RWPE2 (cell line): Measurements from ENCODE around the gene CDC16.

Source experiments
- ATAC-seq: fragments of 200-7000 bp; cut with Tn5 transposase; 3 replicates; pipeline ENCODE4 v1.9.1; 2021; ENCODE audit warnings: low read depth
- DNase-seq: peaks from one replicate; pipeline ENCODE4 v3.0.0-alpha.2; 2020; ENCODE audit warnings: low spot score
- H3K27ac ChIP-seq: fragments of 450-650 bp; 2 replicates; pipeline ENCODE4 v1.5.1; 2017; ENCODE audit warnings: mild to moderate bottlenecking; ENCODE audit not compliant: poor library complexity, severe bottlenecking
- H3K27me3 ChIP-seq: fragments of 250-450 bp; sonication (Bioruptor Pico); 2 replicates; pipeline ENCODE4 v1.5.1; 2021; ENCODE audit warnings: mild to moderate bottlenecking, moderate library complexity; ENCODE audit not compliant: insufficient read depth, poor library complexity, severe bottlenecking
- H3K36me3 ChIP-seq: fragments of 250-450 bp; sonication (Bioruptor Pico); 2 replicates; pipeline ENCODE4 v1.5.1; 2020; ENCODE audit warnings: low read depth, mild to moderate bottlenecking, moderate library complexity
- H3K4me1 ChIP-seq: fragments of 250-450 bp; sonication (Bioruptor Pico); 2 replicates; pipeline ENCODE4 v1.5.1; 2021; ENCODE audit warnings: mild to moderate bottlenecking, moderate library complexity; ENCODE audit not compliant: insufficient read depth, poor library complexity, severe bottlenecking
- H3K4me3 ChIP-seq: fragments of 250-450 bp; sonication (Bioruptor Pico); 2 replicates; pipeline ENCODE4 v1.5.1; 2021; ENCODE audit warnings: mild to moderate bottlenecking, moderate library complexity; ENCODE audit not compliant: severe bottlenecking
- H3K9me3 ChIP-seq: fragments of 250-450 bp; sonication (Bioruptor Pico); 2 replicates; pipeline ENCODE4 v1.5.1; 2021; ENCODE audit warnings: mild to moderate bottlenecking, moderate library complexity; ENCODE audit not compliant: severe bottlenecking
- CTCF ChIP-seq: fragments of 450-650 bp; IDR thresholded peaks from one replicate; pipeline ENCODE4 v1.5.1; 2017; ENCODE audit warnings: mild to moderate bottlenecking, moderate library complexity; ENCODE audit not compliant: poor library complexity, severe bottlenecking

Gene CDC16

GRCh38 chr13:114298866-114299265, 64.2 kb downstream of the CDC16 start:
- Histone ChIP-seq H3K9me3 (no peaks in the 10 kb centered on the region), H3K4me3 (no peak overlapping the region), H3K36me3 (peaks cover 30% of the 10 kb centered on the region), H3K4me1 (no peaks in the 10 kb centered on the region), H3K27me3 (no peaks in the 10 kb centered on the region), H3K27ac (no peak overlapping the region)
- TF ChIP-seq CTCF, result no peak
- ATAC-seq (no peak), DNase-seq (no peak)

GRCh38 chr13:114299604-114300305, 65.1 kb downstream of the CDC16 start:
- H3K36me3 ChIP-seq, result peaks cover 35% of the 10 kb centered on the region

GRCh38 chr13:114303700-114304327, 69.1 kb downstream of the CDC16 start:
- no peaks in the 10 kb centered on the region for H3K4me1 ChIP-seq
- H3K4me3 ChIP-seq, result no peak overlapping the region
- H3K36me3 ChIP-seq, result peaks cover 37% of the 10 kb centered on the region
- no peaks in the 10 kb centered on the region for H3K27me3 ChIP-seq
- DNase-seq (no peak), ATAC-seq (no peak)
- no peak overlapping the region for H3K27ac ChIP-seq
- H3K9me3 ChIP-seq, result no peaks in the 10 kb centered on the region
- TF ChIP-seq CTCF, result no peak

More at GRCh38 chr13:114299604-114300305, 65.1 kb downstream of the CDC16 start:
- no peak for TF ChIP-seq CTCF
- H3K27me3 ChIP-seq, result no peaks in the 10 kb centered on the region
- H3K27ac ChIP-seq, result no peak overlapping the region
- ATAC-seq (no peak), DNase-seq (no peak)
- no peaks in the 10 kb centered on the region for H3K9me3 ChIP-seq
- no peak overlapping the region for H3K4me3 ChIP-seq
- H3K4me1 ChIP-seq, result no peaks in the 10 kb centered on the region

- no peaks in the 10 kb centered on the region for H3K27me3 ChIP-seq
- no peak for TF ChIP-seq CTCF
- DNase-seq, result no peak
- no peak overlapping the region for H3K4me3 ChIP-seq
- no peaks in the 10 kb centered on the region for H3K4me1 ChIP-seq
- peaks cover 34% of the 10 kb centered on the region for H3K36me3 ChIP-seq
- H3K27ac ChIP-seq, result no peak overlapping the region
- no peaks in the 10 kb centered on the region for H3K9me3 ChIP-seq
- ATAC-seq, result no peak
Observed at GRCh38 chr13:114304346-114305034, 69.8 kb downstream of the CDC16 start.

- Histone ChIP-seq H3K9me3 (no peaks in the 10 kb centered on the region), H3K36me3 (peaks cover 12% of the 10 kb centered on the region), H3K27me3 (no peaks in the 10 kb centered on the region), H3K27ac (no peak overlapping the region), H3K4me3 (no peak overlapping the region), H3K4me1 (peaks cover 10% of the 10 kb centered on the region)
- DNase-seq, result no peak
- TF ChIP-seq CTCF, result no peak
- no peak for ATAC-seq
Observed at GRCh38 chr13:114309086-114309485, 74.4 kb downstream of the CDC16 start.
